ENCODE measurements around the gene STAT4. TPM values are rescaled to one million over a fixed set of nuclear protein-coding genes. Genes with fewer than 3 reads are reported as not detected.

The STAT4 gene
- total RNA-seq, 1 experiment from 2014 or later, result 0.33 TPM

DNA sequence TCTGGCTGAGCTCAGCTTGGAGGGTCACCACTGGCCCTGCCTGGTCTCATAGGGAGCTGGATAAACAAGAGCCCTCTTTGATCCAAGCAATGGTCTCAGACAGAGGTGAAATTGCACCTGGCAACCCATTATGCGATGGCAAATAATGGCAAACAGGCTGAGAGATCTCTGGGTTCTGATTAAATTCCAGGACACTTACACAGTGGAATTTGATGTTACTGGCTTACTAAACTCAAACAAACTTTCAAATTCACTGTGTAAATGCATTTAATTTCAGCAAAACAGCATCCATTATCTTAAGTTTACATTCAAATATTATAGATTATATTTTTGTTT, 19.5 kb upstream of the STAT4 start:
- no peak overlapping the region for H4K8ac ChIP-seq (replicated peaks; ENCODE audit: insufficient read length, low read depth, low read length)
- no peak overlapping the region for H4K5ac ChIP-seq (ENCODE audit: insufficient read length, low read depth, low read length)
- H3K79me1 ChIP-seq (ENCODE audit: insufficient read depth, low read depth, low read length, poor library complexity, severe bottlenecking), result no peaks in the 10 kb centered on the region
- no peaks in the 10 kb centered on the region for H3K9me3 ChIP-seq (ENCODE audit: control insufficient read depth, low read depth, low read length)
- no peak for TF ChIP-seq CTCF (conservative IDR thresholded peaks at IDR 0.05)
- no peak overlapping the region for H3K27ac ChIP-seq (ENCODE audit: insufficient read length, low read depth, low read length)
- H3K4ac ChIP-seq (ENCODE audit: low read depth, low read length), result no peak overlapping the region
- H2BK12ac ChIP-seq (ENCODE audit: insufficient read length, low read depth, low read length), result no peak overlapping the region
- no CpG with 5 or more reads among the region's 1 CpG for WGBS (ENCODE audit: extremely low coverage, insufficient read length, low lambda C conversion rate)
- no peaks in the 10 kb centered on the region for H3K27me3 Mint-ChIP-seq (ENCODE audit: low read depth)
- no peaks in the 10 kb centered on the region for H3K79me2 ChIP-seq (ENCODE audit: insufficient read depth, low read length)
- H3K14ac ChIP-seq (ENCODE audit: insufficient read depth, low read length), result no peak overlapping the region
- no peak overlapping the region for H2BK20ac ChIP-seq (ENCODE audit: low read depth, low read length, poor library complexity, severe bottlenecking)
- H3K27ac Mint-ChIP-seq, result no peak overlapping the region
- H2BK120ac ChIP-seq (ENCODE audit: low read depth, low read length, poor library complexity, severe bottlenecking), result no peak overlapping the region
- no peak for DNase-seq
- no peak overlapping the region for H4K91ac ChIP-seq (ENCODE audit: insufficient read length, low read depth, low read length)
- no peaks in the 10 kb centered on the region for H3K36me3 Mint-ChIP-seq (ENCODE audit: insufficient read depth in 1 of 3, low read depth in 3 of 3)
- H3K4me1 ChIP-seq (ENCODE audit: insufficient read depth, low read length), result peaks cover 5% of the 10 kb centered on the region; the same call in 1 of the 2 replicates
- H3K23me2 ChIP-seq (ENCODE audit: insufficient read length, low read depth, low read length, poor library complexity, severe bottlenecking), result no peaks in the 10 kb centered on the region
- H3K23ac ChIP-seq (ENCODE audit: insufficient read length, low read depth, low read length), result no peak overlapping the region
- no peak overlapping the region for H3K4me2 ChIP-seq (ENCODE audit: insufficient read depth, insufficient read length, low read length)
- no peaks in the 10 kb centered on the region for H4K20me1 ChIP-seq (ENCODE audit: control insufficient read depth, insufficient read depth, insufficient read length)
- H2BK15ac ChIP-seq (ENCODE audit: low read depth, low read length), result no peak overlapping the region
- H3K9ac ChIP-seq (ENCODE audit: extremely low read depth, insufficient read length, low read length), result no peak overlapping the region
- H3K4me3 Mint-ChIP-seq, result no peak overlapping the region
- no peak overlapping the region for H2AFZ ChIP-seq (ENCODE audit: low read length)
- H3T11ph ChIP-seq (ENCODE audit: low read length), result no peak overlapping the region
- H2AK5ac ChIP-seq (ENCODE audit: insufficient read length, low read length), result no peak overlapping the region
- peaks cover 15 to 17% of the 10 kb centered on the region in 2 experiments for H3K4me1 Mint-ChIP-seq
- H3K18ac ChIP-seq (ENCODE audit: insufficient read length, low read depth, low read length), result no peak overlapping the region
- H3K9me3 Mint-ChIP-seq, result no peaks in the 10 kb centered on the region
- no peak overlapping the region for H3K56ac ChIP-seq (ENCODE audit: insufficient read length, low read depth, low read length)
- H3K27me3 ChIP-seq (ENCODE audit: insufficient read depth, low read length), result no peaks in the 10 kb centered on the region
- H2BK5ac ChIP-seq (ENCODE audit: insufficient read length, low read length), result no peak overlapping the region
